BLaER1 treated with 17β-estradiol and CSF1 and Interleukin-3, amounts not matched to agents 10 nM and 100 nM (cell line): Measurements from ENCODE around the gene DLG2.
"Not testable (repeated sequence)": the region's sequence is repeated elsewhere in the genome, so short reads cannot be mapped to it uniquely, and the experiment has no call there.

Experiments
- H3K27ac ChIP-seq, 11 experiments: shearing (Covaris generic); formaldehyde crosslinking; 2 replicates each; pipeline ENCODE4 v1.8.1; 2022
- H3K27me3 ChIP-seq, 11 experiments: shearing (Covaris generic); formaldehyde crosslinking; 2 replicates each; pipeline ENCODE4 v1.8.1; 2022
- H3K36me3 ChIP-seq, 11 experiments: shearing (Covaris generic); formaldehyde crosslinking; 2 replicates each; pipeline ENCODE4 v1.8.1; 2022
- H3K4me1 ChIP-seq, 10 experiments: shearing (Covaris generic); formaldehyde crosslinking; 2 replicates each; pipeline ENCODE4 v1.8.1; 2022
- H3K4me2 ChIP-seq, 11 experiments: shearing (Covaris generic); formaldehyde crosslinking; 2 replicates each; pipeline ENCODE4 v1.8.1; 2022
- H3K4me3 ChIP-seq, 10 experiments: shearing (Covaris generic); formaldehyde crosslinking; 2 replicates each; pipeline ENCODE4 v1.8.1; 2022
- H3K9ac ChIP-seq, 11 experiments: shearing (Covaris generic); formaldehyde crosslinking; 2 replicates each; pipeline ENCODE4 v1.8.1; 2022
- H3K9me3 ChIP-seq, 11 experiments: shearing (Covaris generic); formaldehyde crosslinking; replicated peaks in 1 of 11; 2 replicates each; pipeline ENCODE4 v1.8.1; 2022
- H4K20me1 ChIP-seq, 11 experiments: shearing (Covaris generic); formaldehyde crosslinking; 2 replicates each; pipeline ENCODE4 v1.8.1; 2022
- Cebpa-rat ChIP-seq, 11 experiments: shearing (Covaris generic); IDR thresholded peaks; 2 replicates each; pipeline ENCODE4 v1.8.1; 2022

DLG2 gene

GRCh38 chr11:84853841-84854497 is 773.2 kb downstream of the DLG2 start:
- no peaks in the 10 kb centered on the region for H4K20me1 ChIP-seq
- no peak overlapping the region for H3K27ac ChIP-seq
- H3K27me3 ChIP-seq: no peaks in the 10 kb centered on the region
- H3K9me3 ChIP-seq: no peaks in the 10 kb centered on the region
- TF ChIP-seq Cebpa-rat (IDR thresholded peaks at IDR 0.05): no peak
- no peak overlapping the region for H3K4me3 ChIP-seq
- H3K4me2 ChIP-seq: no peak overlapping the region
- no peaks in the 10 kb centered on the region for H3K4me1 ChIP-seq
- H3K36me3 ChIP-seq: no peaks in the 10 kb centered on the region
- H3K9ac ChIP-seq: no peak overlapping the region

GRCh38 chr11:84847842-84848241 is 779.3 kb downstream of the DLG2 start:
- H4K20me1 ChIP-seq: no peaks in the 10 kb centered on the region
- no peaks in the 10 kb centered on the region for H3K36me3 ChIP-seq
- no peak overlapping the region for H3K9ac ChIP-seq
- TF ChIP-seq Cebpa-rat (IDR thresholded peaks at IDR 0.05): no peak
- H3K9me3 ChIP-seq: no peaks in the 10 kb centered on the region
- no peak overlapping the region for H3K4me2 ChIP-seq
- H3K27ac ChIP-seq: no peak overlapping the region
- no peak overlapping the region for H3K4me3 ChIP-seq
- no peaks in the 10 kb centered on the region for H3K27me3 ChIP-seq
- H3K4me1 ChIP-seq: no peaks in the 10 kb centered on the region

- not testable (repeated sequence) for H3K4me1 ChIP-seq, H3K4me2 ChIP-seq, H3K27ac ChIP-seq, H3K9me3 ChIP-seq, H3K27me3 ChIP-seq, H4K20me1 ChIP-seq, H3K9ac ChIP-seq, H3K36me3 ChIP-seq, H3K4me3 ChIP-seq
Measured at GRCh38 chr11:84840201-84840600, 786.9 kb downstream of the DLG2 start.

- Histone ChIP-seq H3K36me3 (no peaks in the 10 kb centered on the region), H3K4me2 (no peak overlapping the region)
Measured at GRCh38 chr11:84837402-84838069, 789.6 kb downstream of the DLG2 start.

GRCh38 chr11:84836371-84836770 is 790.8 kb downstream of the DLG2 start:
- no peaks in the 10 kb centered on the region; a peak in 1 of 22 replicates for H3K9me3 ChIP-seq
- no peak overlapping the region for H3K27ac ChIP-seq
- no peak overlapping the region for H3K9ac ChIP-seq
- H3K4me2 ChIP-seq: no peak overlapping the region
- no peaks in the 10 kb centered on the region for H3K27me3 ChIP-seq
- H3K4me3 ChIP-seq: no peak overlapping the region
- H4K20me1 ChIP-seq: no peaks in the 10 kb centered on the region
- H3K4me1 ChIP-seq: peaks cover 0 to 3% (median 0%) of the 10 kb centered on the region in 10 experiments; a peak in 1 of 20 replicates
- H3K36me3 ChIP-seq: no peaks in the 10 kb centered on the region
- no peak for TF ChIP-seq Cebpa-rat (IDR thresholded peaks at IDR 0.05)

More at GRCh38 chr11:84837402-84838069, 789.6 kb downstream of the DLG2 start:
- Histone ChIP-seq H3K9ac (no peak overlapping the region), H3K4me3 (no peak overlapping the region), H3K27me3 (no peaks in the 10 kb centered on the region), H3K9me3 (no peaks in the 10 kb centered on the region; a peak in 1 of 22 replicates), H4K20me1 (no peaks in the 10 kb centered on the region), H3K27ac (no peak overlapping the region), H3K4me1 (peaks cover 0 to 3% (median 0%) of the 10 kb centered on the region in 10 experiments; a peak in 1 of 20 replicates)
- no peak for TF ChIP-seq Cebpa-rat (IDR thresholded peaks at IDR 0.05)

- Histone ChIP-seq H4K20me1 (no peaks in the 10 kb centered on the region), H3K27ac (no peak overlapping the region), H3K4me1 (peaks cover 0 to 10% (median 5%) of the 10 kb centered on the region in 10 experiments; a peak in 10 of 20 replicates), H3K4me3 (no peak overlapping the region), H3K9ac (no peak overlapping the region), H3K9me3 (no peaks in the 10 kb centered on the region), H3K4me2 (no peak overlapping the region), H3K36me3 (no peaks in the 10 kb centered on the region), H3K27me3 (no peaks in the 10 kb centered on the region)
- TF ChIP-seq Cebpa-rat (IDR thresholded peaks at IDR 0.05): no peak
Measured at GRCh38 chr11:84833488-84834088, 793.6 kb downstream of the DLG2 start.

- H3K27ac ChIP-seq: no peak overlapping the region
- H3K9ac ChIP-seq: no peak overlapping the region
- no peak for TF ChIP-seq Cebpa-rat (IDR thresholded peaks at IDR 0.05)
- peaks cover 0 to 10% (median 6%) of the 10 kb centered on the region in 10 experiments; a peak in 10 of 20 replicates for H3K4me1 ChIP-seq
- no peak overlapping the region for H3K4me3 ChIP-seq
- H3K4me2 ChIP-seq: peak overlapping the region in 6 of 11 experiments; percentile 20 to 63 (median 40); a peak in 9 of 22 replicates
- no peaks in the 10 kb centered on the region for H3K9me3 ChIP-seq
- H4K20me1 ChIP-seq: no peaks in the 10 kb centered on the region
- H3K36me3 ChIP-seq: no peaks in the 10 kb centered on the region
- H3K27me3 ChIP-seq: no peaks in the 10 kb centered on the region
Measured at GRCh38 chr11:84830372-84830771, 796.8 kb downstream of the DLG2 start.

- no peaks in the 10 kb centered on the region for H3K9me3 ChIP-seq
- H3K4me2 ChIP-seq: no peak overlapping the region
- H3K36me3 ChIP-seq: no peaks in the 10 kb centered on the region
- H4K20me1 ChIP-seq: no peaks in the 10 kb centered on the region
- H3K4me1 ChIP-seq: peaks cover 0 to 10% (median 6%) of the 10 kb centered on the region in 10 experiments; a peak in 10 of 20 replicates
- H3K4me3 ChIP-seq: no peak overlapping the region
- no peaks in the 10 kb centered on the region for H3K27me3 ChIP-seq
- H3K9ac ChIP-seq: no peak overlapping the region
- no peak overlapping the region for H3K27ac ChIP-seq
- no peak for TF ChIP-seq Cebpa-rat (IDR thresholded peaks at IDR 0.05)
Measured at GRCh38 chr11:84829162-84829561, 798.0 kb downstream of the DLG2 start.

GRCh38 chr11:84828616-84829015 is 798.5 kb downstream of the DLG2 start:
- no peak overlapping the region for H3K27ac ChIP-seq
- no peak for TF ChIP-seq Cebpa-rat (IDR thresholded peaks at IDR 0.05)
- H3K4me1 ChIP-seq: peaks cover 0 to 10% (median 6%) of the 10 kb centered on the region in 10 experiments; a peak in 10 of 20 replicates
- H3K4me3 ChIP-seq: no peak overlapping the region
- no peaks in the 10 kb centered on the region for H4K20me1 ChIP-seq
- H3K9ac ChIP-seq: no peak overlapping the region
- no peaks in the 10 kb centered on the region for H3K36me3 ChIP-seq
- H3K4me2 ChIP-seq: peak overlapping the region in 1 of 11 experiments; percentile 17; a peak in 1 of 22 replicates
- no peaks in the 10 kb centered on the region for H3K9me3 ChIP-seq
- H3K27me3 ChIP-seq: no peaks in the 10 kb centered on the region
